Measurements from ENCODE around the gene TTL.
"Not testable (repeated sequence)": the region's sequence is repeated elsewhere in the genome, so short reads cannot be mapped to it uniquely, and the experiment has no call there.

The TTL gene

DNA sequence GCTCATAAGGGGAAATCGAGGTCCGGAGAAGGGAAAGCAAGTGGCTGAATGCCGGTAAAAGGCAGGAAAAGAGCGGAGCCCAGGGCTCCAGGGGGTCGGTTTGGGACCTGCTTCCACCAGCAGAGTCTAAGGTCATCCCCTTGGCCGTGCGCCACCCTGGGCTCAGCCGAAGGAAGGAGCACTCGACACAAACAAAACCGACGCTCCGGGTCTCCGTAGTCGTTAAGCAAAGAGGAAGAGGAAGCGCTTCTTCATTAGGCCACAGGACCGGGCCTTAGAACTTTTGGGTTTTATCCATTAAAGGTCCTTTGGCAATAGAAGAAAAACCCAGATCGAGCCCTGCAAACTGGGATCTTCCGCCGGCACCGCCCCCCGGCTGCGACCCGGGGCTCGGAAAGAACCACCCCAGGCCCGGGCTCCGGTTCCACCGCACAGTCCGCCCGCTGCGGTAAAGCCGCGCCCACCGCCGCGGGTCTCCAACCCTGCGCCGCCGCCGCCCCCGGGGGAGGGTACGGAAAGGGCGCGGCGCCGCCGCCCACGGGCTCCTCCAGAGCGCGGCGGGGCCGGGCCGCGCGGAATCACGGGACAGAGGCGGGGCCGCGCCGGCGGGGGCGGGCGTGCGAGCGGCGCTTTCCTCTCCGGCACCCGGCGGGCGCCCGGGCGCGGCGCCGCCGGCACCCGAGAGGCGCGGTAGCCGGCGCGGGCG lies at the start of gene TTL:
Gene TTL, plus strand, starts transcription at position 629 of the 706 bp plus-strand sequence. CDS start 189 bp downstream, outside the sequence.
- peak; percentile 87 for DNase-seq

DNA sequence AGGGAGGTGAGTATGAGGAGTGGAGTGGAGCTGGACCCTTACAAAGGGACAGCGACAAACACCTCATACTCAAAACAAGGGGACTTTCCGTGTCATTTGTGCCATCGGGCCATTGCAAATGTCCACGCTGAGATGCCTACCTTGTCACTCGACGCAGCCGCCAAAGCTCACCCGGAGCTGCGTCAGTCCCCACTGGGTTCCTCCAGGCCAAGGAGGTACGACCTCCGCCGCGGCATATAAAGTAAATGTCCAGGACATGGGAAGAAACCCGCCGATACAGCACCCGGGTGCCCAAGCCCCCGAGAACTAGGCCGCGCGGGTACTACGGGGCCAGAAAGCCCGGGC lies 49.6 kb upstream of the TTL start:
- not testable (repeated sequence) for DNase-seq

- peak; percentile 35 for DNase-seq
Observed at GRCh38 chr2:112432735-112433479, 49.0 kb upstream of the TTL start.

GRCh38 chr2:112433480-112433879 lies 48.5 kb upstream of the TTL start, which contains the start of gene RGPD8:
TSS of gene RGPD8 (minus strand) at chr2:112433645. CDS start at chr2:112433453, 192 bp downstream.
- DNase-seq: peak; percentile 89

GRCh38 chr2:112433932-112434730 lies 47.8 kb upstream of the TTL start:
- DNase-seq: no peak

DNA sequence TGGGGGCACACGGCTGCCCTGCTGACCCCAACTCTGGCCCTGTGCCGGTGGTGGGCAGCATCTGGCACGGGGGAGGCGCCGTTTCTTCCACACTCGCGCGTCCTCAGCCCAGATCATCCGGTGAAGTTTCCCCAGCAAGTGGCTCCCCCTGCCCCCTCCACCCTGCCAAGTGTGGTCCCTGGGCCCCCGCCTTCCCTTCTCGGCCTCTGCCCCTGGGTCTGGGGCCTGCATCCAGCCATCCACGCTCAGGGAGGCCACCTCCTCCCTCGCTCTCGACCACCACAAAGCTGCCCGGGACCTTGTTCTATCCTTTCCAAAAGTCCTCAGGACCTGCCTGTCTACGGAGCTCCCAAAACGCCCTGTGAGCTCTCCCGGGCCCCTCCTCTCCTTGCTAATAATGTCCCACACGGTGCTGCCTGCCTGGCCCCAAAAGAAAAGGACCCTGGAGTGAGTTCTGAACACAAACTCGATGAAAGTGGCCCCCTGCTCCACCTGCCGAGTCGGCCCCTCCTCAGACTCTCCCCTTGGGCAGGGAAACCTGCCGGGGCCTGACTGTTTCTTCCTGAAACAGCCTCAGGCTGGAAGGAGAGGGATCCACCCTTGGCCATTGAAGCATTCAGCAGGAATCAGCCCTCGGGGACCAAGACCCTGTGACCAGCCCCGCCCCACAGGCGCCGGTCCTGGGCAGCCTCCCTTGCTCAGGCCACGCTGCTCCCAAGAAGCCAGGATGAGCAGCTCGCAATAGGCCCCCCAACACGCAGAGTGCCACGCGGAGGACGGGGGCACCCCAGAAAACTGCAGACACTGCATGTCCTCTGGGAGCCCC lies 46.9 kb upstream of the TTL start:
- not testable (repeated sequence) for DNase-seq

GRCh38 chr2:112435716-112436431 lies 46.1 kb upstream of the TTL start:
- DNase-seq: not testable (repeated sequence)

GRCh38 chr2:112436993-112437392 lies 45.0 kb upstream of the TTL start:
- DNase-seq: not testable (repeated sequence)

DNA sequence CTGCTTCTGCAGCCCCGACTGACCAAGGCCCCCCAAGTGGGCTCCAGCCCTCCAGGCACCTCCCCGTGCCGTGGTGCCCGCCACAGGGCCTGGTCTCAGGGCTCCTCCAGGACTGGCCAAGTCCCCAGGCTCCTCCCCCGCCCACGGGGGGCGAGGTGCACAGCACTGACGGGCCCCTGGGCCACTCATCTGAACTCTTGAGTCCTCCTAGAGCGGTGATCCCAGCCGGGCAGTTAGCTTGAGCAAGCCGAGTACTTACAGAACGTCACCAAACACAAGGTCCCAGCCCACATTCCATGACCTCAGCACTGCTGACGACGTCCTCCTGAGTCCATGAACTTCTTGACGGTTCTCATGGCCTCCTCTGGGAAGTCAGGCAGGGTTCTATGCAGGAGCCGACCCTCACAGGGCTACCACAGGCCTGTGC lies 44.5 kb upstream of the TTL start:
- not testable (repeated sequence) for DNase-seq

GRCh38 chr2:112438603-112439261 lies 43.2 kb upstream of the TTL start:
- DNase-seq: not testable (repeated sequence)

- DNase-seq: not testable (repeated sequence)
Observed at GRCh38 chr2:112444256-112444655, 37.7 kb upstream of the TTL start.

GRCh38 chr2:112449854-112450253 lies 32.1 kb upstream of the TTL start:
- DNase-seq: no peak

DNA sequence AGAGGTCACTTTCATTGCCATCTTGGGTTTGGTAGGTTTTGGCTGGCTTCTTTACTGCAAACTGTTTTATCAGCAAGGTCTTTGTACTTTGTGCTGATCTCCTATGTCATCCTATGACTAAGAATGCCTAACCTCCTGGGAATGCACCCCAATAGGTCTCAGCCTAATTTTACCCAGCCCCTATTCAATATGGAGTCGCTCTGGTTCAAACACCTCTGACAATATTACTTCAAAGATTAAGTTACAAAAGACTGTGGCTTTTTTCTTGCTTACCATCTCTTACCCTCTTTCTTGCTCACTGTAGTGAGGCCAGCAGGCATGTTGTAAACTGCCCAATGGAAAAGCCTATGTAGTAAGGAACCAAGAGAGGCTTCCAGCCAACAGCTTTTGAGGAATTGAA lies 30.6 kb upstream of the TTL start:
- no peak for DNase-seq

- no peak for DNase-seq
Observed at GRCh38 chr2:112454586-112454985, 27.4 kb upstream of the TTL start.

DNA sequence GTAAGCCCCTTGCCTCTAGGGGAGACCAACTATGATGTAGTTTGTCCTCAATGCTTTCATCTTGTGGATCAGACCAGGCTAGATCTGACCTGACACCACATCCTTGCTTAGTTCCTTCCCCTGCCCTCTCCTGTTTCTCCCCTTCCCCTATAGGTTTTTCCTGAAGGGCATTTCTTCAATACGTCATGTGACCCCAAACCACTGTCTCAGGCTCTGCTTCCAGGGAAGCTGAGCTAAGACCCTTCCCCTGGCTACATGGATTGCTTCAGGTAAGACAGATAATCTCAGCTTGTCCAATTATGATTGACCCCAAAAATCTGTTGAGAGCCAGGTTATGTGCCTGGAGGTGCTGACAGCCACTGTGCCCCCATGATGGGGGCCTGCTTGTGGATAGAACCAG lies 22.6 kb upstream of the TTL start:
- DNase-seq: no peak

DNA sequence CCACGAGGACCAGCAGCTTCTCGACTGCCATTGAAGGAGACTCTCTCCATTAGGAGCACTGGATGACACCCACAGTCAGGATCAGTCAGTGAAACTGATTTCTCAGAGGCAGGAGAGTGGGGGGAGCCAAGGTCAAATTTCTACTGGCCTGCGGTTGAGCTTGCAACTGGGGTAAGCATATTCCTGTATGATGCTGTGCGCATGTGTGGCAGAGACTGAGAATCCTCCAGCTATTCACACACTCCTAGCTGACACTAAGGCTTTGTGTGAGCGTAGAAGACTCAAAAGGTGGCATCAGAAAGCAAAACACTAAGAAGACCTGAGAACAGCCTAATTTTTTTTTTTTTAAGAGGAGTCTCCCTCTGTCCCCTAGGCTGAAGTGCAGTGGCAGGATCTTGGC lies 19.8 kb upstream of the TTL start:
- DNase-seq: no peak

DNA sequence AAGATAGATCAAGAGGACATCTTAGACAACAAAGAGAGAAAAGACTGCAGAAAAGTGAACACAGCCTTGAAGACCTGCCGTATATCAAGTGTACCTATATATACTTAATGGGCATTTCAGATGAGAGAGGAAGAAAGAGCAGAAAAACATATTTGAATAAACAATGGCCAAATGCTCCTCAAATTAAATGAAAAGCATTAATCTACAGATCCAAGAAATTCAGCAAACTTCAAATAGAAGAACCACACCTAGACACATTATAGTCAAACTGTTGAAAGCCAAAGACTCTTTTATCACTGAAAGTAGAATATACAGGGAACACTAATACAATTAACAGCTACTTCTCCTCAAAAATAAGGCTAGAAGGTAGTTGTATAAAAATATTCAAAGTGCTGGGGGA lies 18.7 kb upstream of the TTL start:
- no peak for DNase-seq

DNA sequence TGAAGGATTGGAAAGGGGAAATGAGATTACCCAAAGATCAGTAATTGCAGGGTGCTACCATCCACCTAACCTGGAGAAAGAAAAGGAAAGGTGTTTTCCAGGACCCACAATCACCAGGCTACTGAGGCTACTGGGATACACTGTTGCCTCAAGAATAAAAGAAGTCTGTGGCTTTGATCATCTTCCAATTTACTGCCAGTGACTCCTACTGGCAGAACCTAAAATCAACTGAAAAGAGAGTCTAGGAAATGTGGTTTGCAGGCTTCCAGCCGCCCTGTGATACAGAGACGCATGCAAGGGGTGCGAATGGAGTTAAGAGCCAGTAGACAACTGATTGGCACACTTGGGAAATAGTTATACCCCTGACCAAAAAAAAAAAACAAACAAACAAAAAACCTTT lies 16.6 kb upstream of the TTL start:
- no peak for DNase-seq

GRCh38 chr2:112472547-112473263 lies 9.3 kb upstream of the TTL start:
- no peak for DNase-seq

GRCh38 chr2:112474844-112475486 lies 7.0 kb upstream of the TTL start:
- DNase-seq: no peak

Measured in stimulated activated CD4-positive, alpha-beta T cell treated with anti-CD3 and anti-CD28 coated beads, Interleukin-4, amount 100 ng/mL, for 1 hour (primary cell).